NOMO-1 treated with DMSO at 0.1 percent for 48 hours (cell line): ENCODE data around the gene GARIN5B.
"Not testable (repeated sequence)": the region's sequence is repeated elsewhere in the genome, so short reads cannot be mapped to it uniquely, and the experiment has no call there.

ENCODE experiments used
- DNase-seq: peaks from one replicate; lab custom pipeline; 2025; ENCODE audit not compliant: unreplicated experiment; lab: John Stamatoyannopoulos, UW

Gene GARIN5B

DNA sequence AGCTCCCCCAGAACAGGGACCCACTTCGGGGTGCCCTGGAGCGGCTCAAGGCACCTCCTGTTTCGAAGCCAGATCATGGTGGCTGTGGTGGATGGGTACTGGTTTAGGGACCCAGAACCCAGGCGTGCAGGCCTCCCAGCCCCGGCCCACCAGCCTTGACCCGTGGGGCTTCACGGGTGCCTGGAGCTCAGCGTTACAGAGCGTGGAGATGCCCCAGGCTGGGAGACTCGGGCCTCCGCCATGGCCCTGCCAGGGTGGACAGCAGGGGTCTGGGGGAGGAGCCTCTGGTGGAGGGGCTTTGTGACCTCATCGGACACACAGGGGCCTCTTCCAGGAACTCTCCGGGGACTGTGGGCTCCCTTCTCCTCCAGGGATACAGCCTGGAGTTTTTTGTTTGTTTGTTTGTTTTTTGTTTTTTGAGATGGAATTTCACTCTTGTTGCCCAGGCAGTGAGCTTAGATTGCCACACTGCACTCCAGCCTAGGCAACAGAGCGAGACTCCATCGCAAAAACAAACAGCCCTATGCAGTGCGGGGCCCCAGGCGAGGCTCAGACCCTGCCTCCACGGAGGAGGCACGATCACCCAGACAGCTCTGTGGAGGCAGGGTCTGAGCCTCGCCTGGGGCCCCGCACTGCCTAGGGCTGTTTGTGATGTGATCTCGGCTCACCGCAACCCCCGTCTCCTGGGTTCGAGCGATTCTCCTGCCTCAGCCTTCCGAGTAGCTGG is at the start of gene GARIN5B:
GARIN5B (minus strand) TSS at position 271 of the 727 bp plus-strand sequence; CDS start at position 77, 194 bp downstream.
- DNase-seq = no peak

DNA sequence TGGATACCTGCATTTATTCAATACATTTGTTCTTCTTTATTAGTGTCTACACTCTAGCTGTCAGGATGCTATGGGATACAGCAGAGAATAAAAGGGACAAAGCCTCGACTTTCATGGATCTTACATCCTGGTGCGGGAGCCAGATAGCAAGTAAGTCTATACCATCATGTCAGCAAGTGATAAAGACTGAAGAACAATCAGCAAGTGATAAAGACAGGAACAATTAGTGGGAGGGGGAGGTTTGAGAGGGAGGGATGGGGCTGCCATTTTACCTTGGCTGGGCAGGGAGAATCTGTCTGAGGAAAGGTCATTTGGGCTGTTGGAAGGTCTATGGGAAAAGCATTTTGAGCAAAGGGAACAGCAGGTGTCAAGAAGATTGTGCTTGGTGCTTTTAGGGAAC is 47.1 kb upstream of the GARIN5B start:
- no peak for DNase-seq

DNA sequence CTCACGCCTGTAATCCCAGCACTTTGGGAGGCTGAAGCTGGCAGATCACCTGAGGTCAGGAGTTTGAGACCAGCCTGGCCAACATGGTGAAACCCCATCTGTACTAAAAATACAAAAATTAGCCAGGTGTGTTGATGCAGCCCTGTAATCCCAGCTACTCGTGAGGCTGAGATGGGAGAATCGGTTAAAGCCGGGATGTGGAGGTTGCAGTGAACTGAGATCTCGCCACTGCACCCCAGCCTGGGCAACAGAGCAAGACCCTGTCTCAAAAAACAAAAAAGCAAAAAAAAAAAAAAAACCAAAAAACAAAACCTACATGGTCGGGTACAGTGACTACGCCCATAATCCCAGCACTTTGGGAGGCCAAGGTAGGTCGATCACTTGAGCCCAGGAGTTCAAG is 46.1 kb upstream of the GARIN5B start:
- not testable (repeated sequence) for DNase-seq

GRCh38 chr19:55408533-55408872 is 45.4 kb upstream of the GARIN5B start:
- DNase-seq = no peak

DNA sequence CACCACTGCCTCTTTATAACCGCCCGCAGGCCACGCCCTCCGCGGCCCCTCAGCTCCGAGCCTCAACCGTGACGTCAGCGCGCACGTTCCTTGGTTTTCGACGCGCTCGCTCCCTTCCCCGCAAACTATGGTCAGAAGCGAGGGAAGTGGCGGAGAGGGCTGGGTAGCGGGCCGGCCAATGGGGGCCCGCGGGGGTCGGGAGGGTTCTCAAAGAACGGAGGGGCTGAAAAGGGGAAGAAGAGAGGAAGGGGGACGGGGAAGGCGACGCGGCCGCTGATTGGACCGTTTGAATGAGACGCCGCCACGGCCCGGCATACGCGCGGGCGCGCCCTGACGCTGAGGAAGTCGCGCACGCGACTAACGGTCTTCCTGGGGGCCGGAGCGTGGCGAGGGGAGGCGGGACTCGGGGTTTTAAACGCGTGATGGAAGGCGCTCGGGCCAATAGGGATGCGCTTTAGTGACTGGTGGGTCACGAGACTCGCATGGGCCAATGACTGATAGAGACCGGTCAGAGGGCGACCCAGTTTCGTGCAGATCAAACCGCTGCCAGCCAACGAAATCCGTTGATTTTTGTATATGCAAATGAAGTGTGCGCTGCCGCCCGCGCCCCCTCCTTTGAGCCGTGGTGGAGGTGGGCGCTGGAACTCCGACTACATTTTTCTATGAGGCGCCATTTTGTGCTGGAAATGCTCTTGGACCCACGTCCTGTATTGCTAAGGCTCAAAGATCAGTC is 44.9 kb upstream of the GARIN5B start:
- peak; percentile 99 for DNase-seq

DNA sequence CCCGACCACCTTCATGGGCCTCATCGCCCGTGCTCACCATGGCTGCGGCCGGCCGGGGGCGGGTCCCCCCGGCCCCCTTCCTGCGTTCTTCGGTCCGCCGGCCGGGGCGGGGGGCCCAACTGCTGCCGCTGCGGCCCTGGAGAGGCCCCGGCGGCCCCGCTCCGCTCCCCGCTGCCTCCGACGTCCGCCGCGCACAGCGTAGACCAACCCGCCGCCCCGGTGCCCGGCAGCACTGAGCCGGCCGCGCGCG is 44.4 kb upstream of the GARIN5B start, which contains the start of gene UBE2S:
UBE2S (minus strand) TSS at position 239 of the 250 bp plus-strand sequence; CDS start at position 40, 199 bp downstream.
- DNase-seq = not testable (repeated sequence)

DNA sequence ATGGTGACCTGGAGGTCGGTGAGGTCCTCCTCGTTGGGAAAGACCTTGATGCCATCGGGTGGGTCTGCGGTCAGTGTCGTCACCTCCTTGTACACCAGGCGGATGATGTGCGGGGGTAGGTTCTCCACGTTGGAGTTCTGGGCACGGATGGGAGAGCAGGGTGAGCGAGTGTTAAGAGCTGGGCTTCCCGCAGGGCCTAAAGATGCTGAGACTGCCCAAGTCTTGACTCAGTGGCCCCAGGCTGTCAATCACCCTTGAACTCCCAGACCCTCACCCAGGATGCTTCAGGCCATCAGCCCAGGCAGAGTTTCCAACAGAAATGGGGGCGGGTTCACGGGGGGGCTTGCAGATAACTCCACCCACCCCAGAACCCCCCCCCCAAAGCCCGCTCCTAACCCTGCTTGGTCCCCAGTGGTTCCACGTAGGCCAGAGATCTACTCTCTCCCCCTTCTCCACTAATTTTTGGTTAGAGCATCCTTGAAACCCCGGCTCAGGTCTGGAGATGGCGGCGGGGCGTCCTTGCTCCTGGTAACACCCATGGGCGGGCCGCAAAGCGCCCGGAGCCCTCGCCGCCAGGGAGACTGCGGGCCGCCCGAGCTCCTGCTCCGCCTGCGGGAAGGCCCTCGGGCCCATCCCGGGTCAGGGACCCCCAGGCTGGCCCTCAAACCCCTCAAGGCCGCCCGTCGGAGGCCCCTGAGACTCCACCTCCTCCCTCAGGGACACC is 43.9 kb upstream of the GARIN5B start:
- DNase-seq = no peak

DNA sequence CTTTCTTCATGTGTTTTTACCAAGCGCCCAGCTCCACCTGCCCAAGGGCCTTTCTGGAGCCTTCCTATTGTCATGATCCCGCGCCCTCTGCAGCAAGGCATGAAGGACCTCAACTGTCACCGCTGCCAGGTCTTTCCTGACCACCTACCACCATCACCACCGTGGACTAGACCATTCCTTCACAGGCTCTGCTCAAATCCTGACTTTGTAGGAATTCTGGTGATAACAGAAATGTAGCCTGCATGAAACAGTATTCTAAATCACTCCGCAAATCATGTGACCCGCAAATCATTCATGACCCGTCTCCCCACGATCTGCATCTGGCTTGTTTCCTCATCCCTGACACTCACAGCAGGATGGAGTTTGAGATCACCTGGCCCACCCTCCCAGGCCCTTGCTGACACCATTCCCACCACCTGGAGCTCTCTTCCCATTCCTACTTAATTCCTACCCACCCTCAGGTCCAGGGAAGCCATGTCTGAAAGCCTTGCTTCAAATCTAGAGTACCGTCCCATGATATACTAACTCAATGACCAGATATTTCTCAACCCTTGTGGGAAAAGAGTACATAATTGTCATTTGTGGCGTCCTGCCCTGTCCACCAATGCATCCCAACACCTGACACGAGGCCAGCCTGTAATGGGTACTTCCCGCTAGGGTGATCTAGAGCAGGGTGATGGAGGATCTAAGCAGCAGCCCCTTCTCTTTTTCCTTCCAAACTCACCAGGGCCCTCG is 43.2 kb upstream of the GARIN5B start:
- peak; percentile 18 for DNase-seq

DNA sequence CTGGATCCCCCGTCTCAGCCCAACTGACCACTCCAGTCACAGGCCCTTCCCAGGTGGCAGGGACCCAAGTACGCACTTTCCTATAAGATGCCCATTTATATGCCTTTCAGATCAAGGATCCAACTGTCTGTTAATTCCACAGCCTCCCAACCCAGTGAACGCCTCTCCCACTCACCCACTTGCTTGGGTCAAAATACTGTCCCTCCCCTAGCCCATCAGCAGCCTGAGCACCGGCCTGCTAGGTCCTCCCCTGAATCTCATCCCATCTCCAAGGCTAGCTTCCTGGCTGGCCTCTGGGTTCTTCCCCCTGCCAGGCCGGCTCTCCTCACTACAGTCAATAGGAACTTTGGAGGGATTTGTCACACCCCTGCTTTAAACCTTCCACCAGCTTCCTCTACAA is 42.6 kb upstream of the GARIN5B start:
- DNase-seq = no peak

GRCh38 chr19:55402509-55402908 is 39.4 kb upstream of the GARIN5B start:
- DNase-seq = no peak

GRCh38 chr19:55401390-55401789 is 38.3 kb upstream of the GARIN5B start:
- not testable (repeated sequence) for DNase-seq

DNA sequence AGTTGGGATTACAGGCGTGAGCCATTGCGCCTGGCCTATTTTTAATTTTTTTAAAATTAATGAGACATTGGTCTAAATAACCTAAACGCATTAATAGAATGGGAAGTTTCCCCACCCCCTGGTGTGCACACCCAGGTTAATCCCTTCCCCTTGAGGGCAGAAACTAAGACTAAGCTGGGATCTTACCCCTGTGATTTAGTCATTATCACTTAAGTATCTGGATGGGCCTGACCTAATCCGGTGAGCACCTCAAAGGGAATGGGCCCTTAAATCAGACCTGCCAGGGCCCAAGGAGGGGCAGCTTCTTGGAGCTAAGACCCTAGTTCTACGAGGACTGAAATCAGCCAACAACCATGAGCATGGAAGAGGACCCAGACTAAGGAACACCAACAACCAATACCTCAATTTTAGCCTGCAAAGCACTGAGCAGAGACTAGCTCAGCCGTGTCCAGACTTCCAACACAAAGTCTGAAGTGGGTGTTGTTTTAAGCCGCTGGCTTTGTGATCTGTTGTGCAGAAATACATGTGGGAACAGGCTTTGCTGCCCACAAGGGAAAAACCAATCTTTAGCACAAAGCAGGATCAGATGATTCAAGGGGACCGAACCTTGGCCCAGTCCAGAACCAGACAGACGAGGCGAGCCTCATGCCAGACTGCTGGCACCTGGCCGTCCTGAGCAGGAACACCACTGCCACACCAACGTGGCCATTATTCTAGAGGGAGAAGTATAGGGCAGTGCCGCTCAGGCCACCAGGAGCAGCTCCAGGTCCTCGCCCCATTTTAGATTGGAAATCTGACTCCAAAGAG is 37.4 kb upstream of the GARIN5B start:
- DNase-seq = no peak

DNA sequence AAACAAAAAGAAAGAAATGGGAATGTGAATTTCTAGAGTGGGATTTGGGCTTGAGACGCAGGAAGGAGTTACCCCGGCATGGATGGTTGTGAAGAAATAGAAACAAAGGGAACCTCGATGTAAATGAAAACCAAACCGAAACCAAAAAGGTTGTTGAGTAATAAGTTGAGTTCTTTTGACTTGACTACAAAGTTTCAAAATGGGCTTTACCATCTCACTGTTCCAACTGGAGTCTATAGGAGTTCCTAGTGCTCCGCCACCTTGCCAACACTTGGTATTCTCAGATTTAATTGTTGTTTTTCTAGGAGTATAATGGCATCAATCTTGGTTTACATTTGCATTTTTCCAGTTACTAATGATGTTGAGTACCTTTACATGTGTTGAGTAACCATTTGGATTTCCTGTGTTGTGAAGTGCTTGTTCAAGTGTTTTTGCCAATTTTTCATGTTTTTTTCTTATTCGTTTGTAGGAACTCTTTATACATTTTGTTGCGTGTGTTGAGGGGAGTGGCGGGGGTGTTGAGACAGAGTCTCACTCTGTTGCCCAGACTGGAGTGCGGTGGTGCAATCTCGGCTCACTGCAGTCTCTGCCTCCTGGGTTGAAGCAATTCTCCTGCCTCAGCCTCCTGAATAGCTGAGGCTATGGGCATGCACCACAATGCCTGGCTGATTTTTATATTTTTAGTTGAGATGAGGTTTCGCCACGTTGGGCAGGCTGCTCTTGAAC is 35.3 kb upstream of the GARIN5B start:
- DNase-seq = peak; percentile 80

- DNase-seq = no peak
These were observed 30.0 kb upstream of the GARIN5B start for GRCh38 chr19:55392820-55393761.

DNA sequence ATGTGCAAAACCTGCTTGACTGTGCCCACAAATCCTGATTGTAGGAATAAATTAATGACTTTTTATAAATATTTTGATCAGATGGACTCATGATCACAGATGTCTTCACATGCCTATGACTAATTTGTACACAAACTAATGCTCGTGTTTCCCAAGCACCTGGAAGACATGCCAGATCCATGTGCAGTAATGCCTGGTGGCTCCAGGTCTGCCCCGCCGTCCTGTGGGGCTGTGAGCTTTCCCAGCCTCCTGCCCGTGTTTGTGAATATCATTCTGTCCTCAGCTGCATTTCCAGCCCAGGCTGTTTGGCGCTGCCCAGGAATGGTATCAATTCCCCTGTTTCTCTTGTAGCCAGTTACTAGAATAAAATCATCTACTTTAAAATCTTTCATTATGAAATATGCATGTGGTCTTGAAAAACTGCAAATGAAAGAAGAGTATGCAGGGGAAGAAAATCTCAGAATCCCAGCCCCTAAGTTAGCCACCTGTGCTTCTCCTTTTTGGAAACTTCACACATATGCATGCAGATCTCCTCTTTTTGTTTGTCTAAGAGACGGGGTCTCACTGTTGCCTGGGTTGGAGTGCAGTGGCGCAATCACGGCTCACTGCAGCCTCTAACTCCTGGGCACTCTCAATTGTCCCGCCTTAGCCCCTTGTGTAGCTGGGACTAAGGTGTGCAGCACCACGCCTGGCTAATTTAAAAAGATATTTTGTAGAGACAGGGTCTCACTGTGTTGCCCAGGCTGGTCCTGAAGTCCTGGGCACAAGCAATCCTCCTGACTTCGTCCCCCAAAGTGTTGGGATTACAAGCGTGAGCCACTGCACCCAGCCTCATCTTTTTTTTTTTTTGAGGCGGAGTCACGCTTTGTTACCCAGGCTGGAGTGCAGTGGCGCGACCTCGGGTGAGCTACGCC is 28.9 kb upstream of the GARIN5B start:
- DNase-seq = no peak

GRCh38 chr19:55391191-55391670 is 28.2 kb upstream of the GARIN5B start:
- no peak for DNase-seq

GRCh38 chr19:55390461-55390880 is 27.4 kb upstream of the GARIN5B start:
- DNase-seq = no peak
